SK-N-SH (cell line): Measurements from ENCODE around the gene PARD3B. TPM values are rescaled to one million over a fixed set of nuclear protein-coding genes. Genes with fewer than 3 reads are reported as not detected.

Experiments
- CTCF ChIA-PET: fragments of 300-600, 350-600 bp; formaldehyde crosslinking; extraction: SDS; loops from one replicate; lab custom pipeline; 2021; lab: Yijun Ruan, JAX
- POLR2A ChIA-PET: fragments of 350-600 bp; sonication (Branson Sonifier 250); formaldehyde crosslinking; extraction: SDS; loops from one replicate; lab custom pipeline; 2020; ENCODE audit warnings: antibody characterized with exemption, inconsistent platforms; lab: Yijun Ruan, JAX
- DNase-seq: peaks from one replicate; pipeline ENCODE4 v3.0.0; 2012
- H2AFZ ChIP-seq: fragments of 200-600 bp; sonication (generic); 2 replicates; pipeline ENCODE4 v1.8.1; 2016; ENCODE audit warnings: antibody characterized with exemption, mild to moderate bottlenecking, low read depth
- H3F3A ChIP-seq: fragments of 200-600 bp; sonication (generic); replicated peaks from 2 replicates; pipeline ENCODE3; 2016; ENCODE audit warnings: antibody characterized with exemption, mild to moderate bottlenecking; ENCODE audit not compliant: insufficient read depth
- H3K27ac ChIP-seq, 2 experiments: fragments of 200-500 bp in 1 of 2; fragments of 200-600 bp in 1 of 2; sonication (Bioruptor generic) in 1 of 2; sonication (generic), shearing (Covaris generic) in 1 of 2; 2 replicates each; pipeline versions ENCODE4 v1.5.1 to v1.6.1; 2014 to 2016; ENCODE audit warnings: low read depth in 2 of 2, inconsistent platforms in 1 of 2, low read length in 1 of 2, mild to moderate bottlenecking in 1 of 2, mixed read lengths in 1 of 2
- H3K27me3 ChIP-seq: fragments of 200-600 bp; sonication (generic), shearing (Covaris generic); 2 replicates; pipeline ENCODE4 v1.6.1; 2016; ENCODE audit warnings: mixed run types; ENCODE audit not compliant: insufficient read depth
- H3K36me3 ChIP-seq, 2 experiments: fragments of 200-500 bp in 1 of 2; fragments of 200-600 bp in 1 of 2; sonication (Bioruptor generic) in 1 of 2; sonication (generic) in 1 of 2; replicated peaks in 1 of 2; 2 replicates each; pipeline versions ENCODE3 to v1.5.1; 2014 to 2016; ENCODE audit warnings: low read length in 1 of 2, mild to moderate bottlenecking in 1 of 2; ENCODE audit not compliant: insufficient read depth in 2 of 2, control insufficient read depth in 1 of 2
- H3K4me1 ChIP-seq, 2 experiments: fragments of 200-500 bp in 1 of 2; fragments of 200-600 bp in 1 of 2; sonication (Bioruptor generic) in 1 of 2; sonication (generic), shearing (Covaris generic) in 1 of 2; 2 replicates each; pipeline versions ENCODE4 v1.5.1 to v1.6.1; 2014 to 2016; ENCODE audit warnings: low read depth in 1 of 2, low read length in 1 of 2, mixed run types in 1 of 2; ENCODE audit not compliant: insufficient read depth in 2 of 2, control insufficient read depth in 1 of 2
- H3K4me2 ChIP-seq: fragments of 200-600 bp; sonication (generic), shearing (Covaris generic); 2 replicates; pipeline ENCODE4 v1.6.1; 2017; ENCODE audit warnings: mixed run types
- H3K4me3 ChIP-seq, 2 experiments: fragments of 200-500 bp in 1 of 2; fragments of 200-600 bp in 1 of 2; sonication (Bioruptor generic) in 1 of 2; sonication (generic), shearing (Covaris generic) in 1 of 2; 2 replicates each; pipeline versions ENCODE4 v1.5.1 to v1.8.1; 2014 to 2016; ENCODE audit warnings: low read depth in 2 of 2, inconsistent platforms in 1 of 2, low read length in 1 of 2, mild to moderate bottlenecking in 1 of 2, mixed read lengths in 1 of 2, moderate library complexity in 1 of 2
- H3K79me2 ChIP-seq: fragments of 200-600 bp; sonication (generic); 2 replicates; pipeline ENCODE4 v1.8.1; 2017; ENCODE audit warnings: mild to moderate bottlenecking; ENCODE audit not compliant: insufficient read depth
- H3K9ac ChIP-seq: fragments of 200-600 bp; sonication (generic); 2 replicates; pipeline ENCODE4 v1.6.1; 2017; ENCODE audit warnings: mixed run types
- H3K9me2 ChIP-seq: fragments of 200-600 bp; sonication (generic); 2 replicates; pipeline ENCODE4 v1.6.1; 2017; ENCODE audit warnings: mixed run types
- H3K9me3 ChIP-seq: fragments of 200-600 bp; sonication (generic); 2 replicates; pipeline ENCODE4 v1.6.1; 2017; ENCODE audit warnings: mixed run types, mild to moderate bottlenecking, moderate library complexity
- H4K20me1 ChIP-seq: fragments of 200-600 bp; sonication (generic); 2 replicates; pipeline ENCODE4 v1.6.1; 2017; ENCODE audit warnings: mild to moderate bottlenecking, mixed run types; ENCODE audit not compliant: insufficient read depth
- CHD2 ChIP-seq: fragments of 150-350 bp; IDR thresholded peaks from 2 replicates; pipeline ENCODE4 v1.6.1; 2018; ENCODE audit warnings: low read length; ENCODE audit not compliant: partially characterized antibody
- ELF1 ChIP-seq: IDR thresholded peaks from 2 replicates; pipeline ENCODE4 v1.4.0; 2012
- EZH2phosphoT487 ChIP-seq: fragments of 200-600 bp; sonication (generic); IDR thresholded peaks from 2 replicates; pipeline ENCODE4 v1.6.1; 2017; ENCODE audit warnings: low read depth, mixed run types, mild to moderate bottlenecking, antibody characterized with exemption, moderate library complexity, borderline replicate concordance
- FOSL2 ChIP-seq: IDR thresholded peaks from 2 replicates; pipeline ENCODE4 v1.4.0; 2012; ENCODE audit warnings: low read depth, mild to moderate bottlenecking, moderate library complexity, borderline replicate concordance
- FOXM1 ChIP-seq: IDR thresholded peaks from 2 replicates; pipeline ENCODE4 v1.4.0; 2012; ENCODE audit warnings: low read depth, mild to moderate bottlenecking
- JUND ChIP-seq: IDR thresholded peaks from 2 replicates; pipeline ENCODE4 v1.4.0; 2012
- NFIC ChIP-seq: IDR thresholded peaks from 2 replicates; pipeline ENCODE4 v1.4.0; 2012; ENCODE audit warnings: borderline replicate concordance
- RAD21 ChIP-seq: IDR thresholded peaks from 2 replicates; pipeline ENCODE4 v1.6.1; 2012; ENCODE audit warnings: mild to moderate bottlenecking, low read length
- RCOR1 ChIP-seq: fragments of 150-350 bp; IDR thresholded peaks from 2 replicates; pipeline ENCODE4 v1.6.1; 2017; ENCODE audit warnings: antibody characterized with exemption, low read length
- RXRA ChIP-seq: IDR thresholded peaks from 2 replicates; pipeline ENCODE4 v1.4.0; 2012; ENCODE audit warnings: low read depth, mild to moderate bottlenecking, borderline replicate concordance
- SIN3A ChIP-seq: IDR thresholded peaks from 2 replicates; pipeline ENCODE4 v1.6.1; 2012; ENCODE audit warnings: low read depth, mild to moderate bottlenecking, low read length, moderate library complexity, borderline replicate concordance
- SMC3 ChIP-seq: IDR thresholded peaks from 2 replicates; pipeline ENCODE4 v1.6.1; 2012; ENCODE audit warnings: low read depth, low read length, improper control_type of control experiment
- TAF1 ChIP-seq: IDR thresholded peaks from 2 replicates; pipeline ENCODE4 v1.6.1; 2012; ENCODE audit warnings: low read depth, mild to moderate bottlenecking, low read length, moderate library complexity, borderline replicate concordance
- YY1 ChIP-seq: IDR thresholded peaks from 2 replicates; pipeline ENCODE4 v1.4.0; 2012; ENCODE audit warnings: low read depth, mild to moderate bottlenecking
- WGBS: methylation state at CpG from one replicate; pipeline ENCODE4 v1.1.6; 2017; ENCODE audit warnings: low lambda C conversion rate; 5-methylcytosine and 5-hydroxymethylcytosine counted together
- polyA plus RNA-seq, 3 experiments: library from polyadenylated mRNA; depleted of rRNA; stranded (reverse); fragments of >200 nt; gene quantifications; 2 replicates each; pipeline ENCODE4 v1.2.3, GENCODE V29; 2012
- TF ChIP-seq, protein P1 (sequence below): IDR thresholded peaks from 2 replicates; pipeline ENCODE4 v1.4.0; 2012; ENCODE audit warnings: low read depth, borderline replicate concordance
- TF ChIP-seq, protein P2 (sequence below): IDR thresholded peaks from 2 replicates; pipeline ENCODE4 v1.6.1; 2012; ENCODE audit warnings: mild to moderate bottlenecking, low read depth, low read length, moderate library complexity
- TF ChIP-seq, protein P3 (sequence below): fragments of 150-350 bp; IDR thresholded peaks from 2 replicates; pipeline ENCODE4 v1.6.1; 2017; ENCODE audit warnings: antibody characterized with exemption, low read length, low read depth, borderline replicate concordance
- TF ChIP-seq, protein P4 (sequence below): fragments of 200-600 bp; sonication (generic); IDR thresholded peaks from 2 replicates; pipeline ENCODE4 v1.6.1; 2017; ENCODE audit warnings: antibody characterized with exemption, mild to moderate bottlenecking, moderate library complexity

Gene PARD3B
- polyA plus RNA-seq, 1 of the 3 experiments (the other 2 are of a cell fraction) = 0.87 TPM

DNA sequence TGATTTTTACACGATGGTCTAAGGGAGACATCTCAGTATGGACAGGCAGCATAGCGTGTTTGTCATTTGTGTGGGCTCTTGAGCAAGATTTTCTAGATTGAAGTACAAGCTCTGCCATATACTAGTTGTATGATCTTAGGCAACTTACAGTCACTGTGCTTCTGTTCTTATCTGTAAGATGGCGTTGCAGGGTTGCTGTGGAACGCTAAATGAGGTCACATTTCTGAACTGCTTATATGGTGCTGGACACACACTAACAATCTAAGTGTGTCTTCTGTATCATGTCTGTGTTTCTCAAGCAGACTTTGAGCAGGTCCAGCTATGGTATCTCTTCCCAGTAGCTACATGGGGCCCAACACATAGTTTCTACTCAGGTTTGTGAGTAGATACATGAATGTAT lies 29.2 kb downstream of the PARD3B start:
- H3K4me2 ChIP-seq = no peak overlapping the region
- H3K36me3 ChIP-seq = no peaks in the 10 kb centered on the region
- 74% methylated on average over 4 of the region's 4 CpGs for WGBS
- no peaks in the 10 kb centered on the region for H4K20me1 ChIP-seq
- no peaks in the 10 kb centered on the region for H3K4me1 ChIP-seq
- H3K9me2 ChIP-seq = no peaks in the 10 kb centered on the region
- no peaks in the 10 kb centered on the region for H3K79me2 ChIP-seq
- ChIA-PET CTCF (no interaction called here), POLR2A (no interaction called here)
- TF ChIP-seq FOXM1 (no peak), NFIC (no peak), YY1 (no peak), SIN3A (no peak), RAD21 (no peak), CHD2 (no peak), FOSL2 (no peak), SMC3 (no peak), TAF1 (no peak), RXRA (no peak), ELF1 (no peak), JUND (no peak), RCOR1 (no peak), EZH2phosphoT487 (no peak)
- TF ChIP-seq, protein P1, sequence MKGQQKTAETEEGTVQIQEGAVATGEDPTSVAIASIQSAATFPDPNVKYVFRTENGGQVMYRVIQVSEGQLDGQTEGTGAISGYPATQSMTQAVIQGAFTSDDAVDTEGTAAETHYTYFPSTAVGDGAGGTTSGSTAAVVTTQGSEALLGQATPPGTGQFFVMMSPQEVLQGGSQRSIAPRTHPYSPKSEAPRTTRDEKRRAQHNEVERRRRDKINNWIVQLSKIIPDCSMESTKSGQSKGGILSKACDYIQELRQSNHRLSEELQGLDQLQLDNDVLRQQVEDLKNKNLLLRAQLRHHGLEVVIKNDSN = no peak
- TF ChIP-seq, protein P2, sequence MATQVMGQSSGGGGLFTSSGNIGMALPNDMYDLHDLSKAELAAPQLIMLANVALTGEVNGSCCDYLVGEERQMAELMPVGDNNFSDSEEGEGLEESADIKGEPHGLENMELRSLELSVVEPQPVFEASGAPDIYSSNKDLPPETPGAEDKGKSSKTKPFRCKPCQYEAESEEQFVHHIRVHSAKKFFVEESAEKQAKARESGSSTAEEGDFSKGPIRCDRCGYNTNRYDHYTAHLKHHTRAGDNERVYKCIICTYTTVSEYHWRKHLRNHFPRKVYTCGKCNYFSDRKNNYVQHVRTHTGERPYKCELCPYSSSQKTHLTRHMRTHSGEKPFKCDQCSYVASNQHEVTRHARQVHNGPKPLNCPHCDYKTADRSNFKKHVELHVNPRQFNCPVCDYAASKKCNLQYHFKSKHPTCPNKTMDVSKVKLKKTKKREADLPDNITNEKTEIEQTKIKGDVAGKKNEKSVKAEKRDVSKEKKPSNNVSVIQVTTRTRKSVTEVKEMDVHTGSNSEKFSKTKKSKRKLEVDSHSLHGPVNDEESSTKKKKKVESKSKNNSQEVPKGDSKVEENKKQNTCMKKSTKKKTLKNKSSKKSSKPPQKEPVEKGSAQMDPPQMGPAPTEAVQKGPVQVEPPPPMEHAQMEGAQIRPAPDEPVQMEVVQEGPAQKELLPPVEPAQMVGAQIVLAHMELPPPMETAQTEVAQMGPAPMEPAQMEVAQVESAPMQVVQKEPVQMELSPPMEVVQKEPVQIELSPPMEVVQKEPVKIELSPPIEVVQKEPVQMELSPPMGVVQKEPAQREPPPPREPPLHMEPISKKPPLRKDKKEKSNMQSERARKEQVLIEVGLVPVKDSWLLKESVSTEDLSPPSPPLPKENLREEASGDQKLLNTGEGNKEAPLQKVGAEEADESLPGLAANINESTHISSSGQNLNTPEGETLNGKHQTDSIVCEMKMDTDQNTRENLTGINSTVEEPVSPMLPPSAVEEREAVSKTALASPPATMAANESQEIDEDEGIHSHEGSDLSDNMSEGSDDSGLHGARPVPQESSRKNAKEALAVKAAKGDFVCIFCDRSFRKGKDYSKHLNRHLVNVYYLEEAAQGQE = no peak
- TF ChIP-seq, protein P3, sequence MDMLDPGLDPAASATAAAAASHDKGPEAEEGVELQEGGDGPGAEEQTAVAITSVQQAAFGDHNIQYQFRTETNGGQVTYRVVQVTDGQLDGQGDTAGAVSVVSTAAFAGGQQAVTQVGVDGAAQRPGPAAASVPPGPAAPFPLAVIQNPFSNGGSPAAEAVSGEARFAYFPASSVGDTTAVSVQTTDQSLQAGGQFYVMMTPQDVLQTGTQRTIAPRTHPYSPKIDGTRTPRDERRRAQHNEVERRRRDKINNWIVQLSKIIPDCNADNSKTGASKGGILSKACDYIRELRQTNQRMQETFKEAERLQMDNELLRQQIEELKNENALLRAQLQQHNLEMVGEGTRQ = no peak
- TF ChIP-seq, protein P4, sequence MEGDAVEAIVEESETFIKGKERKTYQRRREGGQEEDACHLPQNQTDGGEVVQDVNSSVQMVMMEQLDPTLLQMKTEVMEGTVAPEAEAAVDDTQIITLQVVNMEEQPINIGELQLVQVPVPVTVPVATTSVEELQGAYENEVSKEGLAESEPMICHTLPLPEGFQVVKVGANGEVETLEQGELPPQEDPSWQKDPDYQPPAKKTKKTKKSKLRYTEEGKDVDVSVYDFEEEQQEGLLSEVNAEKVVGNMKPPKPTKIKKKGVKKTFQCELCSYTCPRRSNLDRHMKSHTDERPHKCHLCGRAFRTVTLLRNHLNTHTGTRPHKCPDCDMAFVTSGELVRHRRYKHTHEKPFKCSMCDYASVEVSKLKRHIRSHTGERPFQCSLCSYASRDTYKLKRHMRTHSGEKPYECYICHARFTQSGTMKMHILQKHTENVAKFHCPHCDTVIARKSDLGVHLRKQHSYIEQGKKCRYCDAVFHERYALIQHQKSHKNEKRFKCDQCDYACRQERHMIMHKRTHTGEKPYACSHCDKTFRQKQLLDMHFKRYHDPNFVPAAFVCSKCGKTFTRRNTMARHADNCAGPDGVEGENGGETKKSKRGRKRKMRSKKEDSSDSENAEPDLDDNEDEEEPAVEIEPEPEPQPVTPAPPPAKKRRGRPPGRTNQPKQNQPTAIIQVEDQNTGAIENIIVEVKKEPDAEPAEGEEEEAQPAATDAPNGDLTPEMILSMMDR = no peak
- H3F3A ChIP-seq = no peaks in the 10 kb centered on the region
- H3K4me3 ChIP-seq = no peak overlapping the region
- H3K9me3 ChIP-seq = no peaks in the 10 kb centered on the region
- DNase-seq = no peak
- H3K27me3 ChIP-seq = no peaks in the 10 kb centered on the region
- H2AFZ ChIP-seq = no peak overlapping the region
- no peak overlapping the region for H3K9ac ChIP-seq
- no peak overlapping the region for H3K27ac ChIP-seq
